Neural crest cell (in vitro differentiated cells): Measurements from ENCODE around the gene SLC2A9. TPM values are rescaled to one million over a fixed set of nuclear protein-coding genes. Genes with fewer than 3 reads are reported as not detected.

Source experiments
- DNase-seq: peaks from one replicate; pipeline ENCODE4 v3.0.0; 2021; ENCODE audit warnings: low read depth, mixed read lengths, low spot score
- H3K27ac Mint-ChIP-seq: one replicate; pipeline ENCODE4 v1.8.0; 2021; ENCODE audit warnings: mild to moderate bottlenecking, mixed read lengths; ENCODE audit not compliant: unreplicated experiment
- H3K27me3 Mint-ChIP-seq: 2 replicates; pipeline ENCODE4 v1.8.0; 2021; ENCODE audit warnings: low read depth, mild to moderate bottlenecking, mixed read lengths
- H3K36me3 Mint-ChIP-seq: 2 replicates; pipeline ENCODE4 v1.8.0; 2021; ENCODE audit warnings: low read depth, mild to moderate bottlenecking, mixed read lengths
- H3K4me1 Mint-ChIP-seq: 2 replicates; pipeline ENCODE4 v1.8.0; 2021; ENCODE audit warnings: mixed read lengths
- H3K4me3 Mint-ChIP-seq: one replicate; pipeline ENCODE4 v1.8.0; 2021; ENCODE audit warnings: mild to moderate bottlenecking, mixed read lengths
- H3K9me3 Mint-ChIP-seq: 2 replicates; pipeline ENCODE4 v1.8.0; 2021; ENCODE audit warnings: mixed read lengths
- total RNA-seq: library from RNA; stranded (reverse); gene quantifications from 2 replicates; pipeline ENCODE4 v1.2.1, GENCODE V29; 2021
- TF ChIP-seq, protein P1 (sequence below): fragments of 200-600 bp; sonication (generic); conservative IDR thresholded peaks from 2 replicates; pipeline ENCODE4 v1.5.0; 2021; ENCODE audit warnings: antibody characterized with exemption, mild to moderate bottlenecking

The SLC2A9 gene
- total RNA-seq, 1 donor from 2014 or later = 0.26 TPM

DNA sequence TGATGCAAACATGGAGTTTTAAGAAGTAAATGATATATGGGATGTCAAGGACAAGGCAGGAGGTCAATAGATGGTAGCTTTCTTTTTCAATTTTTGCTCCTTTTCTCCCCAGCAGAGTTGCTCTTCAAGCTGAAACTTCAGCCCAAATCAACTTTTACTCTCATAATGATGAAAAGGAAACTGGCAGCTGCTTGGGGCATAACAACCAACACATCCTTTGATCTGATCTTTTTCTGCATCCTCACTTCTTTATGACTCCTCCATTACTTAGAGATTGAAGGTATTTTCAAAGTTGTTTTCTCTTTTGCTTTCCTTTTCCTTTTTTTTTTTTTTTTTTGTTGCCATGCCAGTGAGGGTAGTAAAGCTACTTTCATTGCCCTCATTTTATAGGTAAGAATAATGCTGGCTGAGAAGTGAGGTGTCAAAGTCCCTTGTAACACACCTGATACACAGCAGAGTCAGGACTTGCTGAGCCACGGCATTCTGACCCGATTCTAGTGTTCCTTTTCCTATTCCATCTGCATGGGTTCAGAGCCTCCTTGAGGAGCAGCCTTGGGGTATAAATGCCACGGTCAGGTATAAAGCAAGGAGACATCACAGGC, 26.9 kb downstream of the SLC2A9 start:
- Mint-ChIP-seq H3K4me1 (peaks cover 3% of the 10 kb centered on the region), H3K9me3 (no peaks in the 10 kb centered on the region), H3K27ac (no peak overlapping the region), H3K27me3 (no peaks in the 10 kb centered on the region), H3K4me3 (no peak overlapping the region), H3K36me3 (no peaks in the 10 kb centered on the region)
- DNase-seq = no peak
- TF ChIP-seq, protein P1, sequence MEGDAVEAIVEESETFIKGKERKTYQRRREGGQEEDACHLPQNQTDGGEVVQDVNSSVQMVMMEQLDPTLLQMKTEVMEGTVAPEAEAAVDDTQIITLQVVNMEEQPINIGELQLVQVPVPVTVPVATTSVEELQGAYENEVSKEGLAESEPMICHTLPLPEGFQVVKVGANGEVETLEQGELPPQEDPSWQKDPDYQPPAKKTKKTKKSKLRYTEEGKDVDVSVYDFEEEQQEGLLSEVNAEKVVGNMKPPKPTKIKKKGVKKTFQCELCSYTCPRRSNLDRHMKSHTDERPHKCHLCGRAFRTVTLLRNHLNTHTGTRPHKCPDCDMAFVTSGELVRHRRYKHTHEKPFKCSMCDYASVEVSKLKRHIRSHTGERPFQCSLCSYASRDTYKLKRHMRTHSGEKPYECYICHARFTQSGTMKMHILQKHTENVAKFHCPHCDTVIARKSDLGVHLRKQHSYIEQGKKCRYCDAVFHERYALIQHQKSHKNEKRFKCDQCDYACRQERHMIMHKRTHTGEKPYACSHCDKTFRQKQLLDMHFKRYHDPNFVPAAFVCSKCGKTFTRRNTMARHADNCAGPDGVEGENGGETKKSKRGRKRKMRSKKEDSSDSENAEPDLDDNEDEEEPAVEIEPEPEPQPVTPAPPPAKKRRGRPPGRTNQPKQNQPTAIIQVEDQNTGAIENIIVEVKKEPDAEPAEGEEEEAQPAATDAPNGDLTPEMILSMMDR = no peak

DNA sequence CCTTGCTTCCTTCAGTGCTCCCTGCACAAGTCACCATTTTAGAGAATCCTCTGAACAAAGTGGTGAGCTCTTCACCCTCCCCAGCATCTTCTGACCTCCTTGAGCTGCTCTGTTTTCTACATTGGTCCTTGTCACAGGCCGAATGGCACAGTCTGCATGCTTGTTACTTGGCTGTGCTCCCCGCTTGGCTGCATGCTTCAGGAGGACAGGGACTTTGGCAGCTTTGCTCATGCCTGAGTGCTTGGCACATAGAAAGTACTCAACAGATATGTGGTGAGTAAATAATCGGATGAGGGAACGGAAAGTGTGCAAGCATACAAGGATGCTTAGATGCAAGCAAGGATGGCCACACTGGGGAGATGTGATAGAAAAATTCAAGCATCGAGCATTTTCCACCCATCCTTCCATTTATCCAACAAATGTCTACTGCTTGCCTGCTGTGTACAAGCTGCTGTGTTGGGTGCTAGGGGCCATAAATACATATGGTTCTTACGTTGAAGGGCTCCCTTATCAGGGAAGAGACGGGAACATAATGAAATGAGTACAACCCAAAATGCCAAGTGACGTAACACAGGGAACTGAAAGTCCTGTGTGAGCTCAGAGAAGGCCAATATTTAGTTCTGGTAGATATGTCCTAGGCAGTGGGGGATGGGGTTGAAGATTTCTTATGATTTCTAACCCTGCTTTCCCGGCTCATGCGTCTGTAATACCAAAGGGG, 31.2 kb downstream of the SLC2A9 start:
- H3K4me3 Mint-ChIP-seq = no peak overlapping the region
- DNase-seq = no peak
- no peak overlapping the region for H3K27ac Mint-ChIP-seq
- no peaks in the 10 kb centered on the region for H3K36me3 Mint-ChIP-seq
- H3K27me3 Mint-ChIP-seq = no peaks in the 10 kb centered on the region
- TF ChIP-seq, protein P1 = no peak
- H3K4me1 Mint-ChIP-seq = no peaks in the 10 kb centered on the region
- H3K9me3 Mint-ChIP-seq = no peaks in the 10 kb centered on the region

DNA sequence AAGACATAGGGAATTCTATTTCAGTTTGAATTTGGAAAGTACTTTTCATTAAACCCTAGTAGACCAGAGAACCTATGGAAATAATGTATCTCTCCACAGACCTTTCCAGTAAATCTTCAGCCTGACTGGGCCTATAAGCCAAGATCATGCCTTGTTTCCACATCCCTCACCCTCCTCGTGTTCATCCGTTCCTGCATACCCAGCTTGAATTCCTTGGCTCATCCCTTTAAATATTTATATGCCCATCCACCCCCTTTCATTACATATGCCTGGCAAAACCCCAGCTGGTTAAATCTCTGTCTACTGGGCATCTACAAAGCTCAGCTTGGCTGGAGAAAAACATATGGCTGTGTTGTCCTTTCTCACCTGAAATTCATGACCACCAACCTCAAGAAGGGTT, 32.4 kb downstream of the SLC2A9 start:
- TF ChIP-seq, protein P1 = no peak
- H3K27me3 Mint-ChIP-seq = no peaks in the 10 kb centered on the region
- no peak overlapping the region for H3K27ac Mint-ChIP-seq
- no peaks in the 10 kb centered on the region for H3K4me1 Mint-ChIP-seq
- H3K36me3 Mint-ChIP-seq = no peaks in the 10 kb centered on the region
- H3K9me3 Mint-ChIP-seq = no peaks in the 10 kb centered on the region
- no peak overlapping the region for H3K4me3 Mint-ChIP-seq
- DNase-seq = no peak

DNA sequence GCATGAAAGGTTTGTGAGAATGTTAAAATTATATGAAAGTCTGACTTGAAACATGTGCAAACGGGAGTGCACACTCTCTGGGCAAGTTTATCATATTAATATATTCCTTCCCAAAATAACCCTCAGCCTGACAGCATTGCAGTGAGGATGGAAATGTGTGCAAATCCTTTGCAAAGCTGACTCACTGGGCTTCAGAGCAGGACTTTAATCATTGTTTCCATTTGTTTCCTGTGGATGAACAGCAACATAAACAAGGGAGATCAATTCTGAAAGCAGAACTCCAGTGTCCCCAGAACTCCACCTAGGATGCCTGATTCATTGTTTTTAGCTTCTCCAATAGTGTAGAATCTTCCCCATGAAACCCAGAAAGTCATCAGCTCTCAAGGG, 32.9 kb downstream of the SLC2A9 start:
- no peak overlapping the region for H3K4me3 Mint-ChIP-seq
- no peaks in the 10 kb centered on the region for H3K27me3 Mint-ChIP-seq
- H3K4me1 Mint-ChIP-seq = no peaks in the 10 kb centered on the region
- no peaks in the 10 kb centered on the region for H3K36me3 Mint-ChIP-seq
- H3K9me3 Mint-ChIP-seq = no peaks in the 10 kb centered on the region
- H3K27ac Mint-ChIP-seq = no peak overlapping the region
- TF ChIP-seq, protein P1 = no peak
- no peak for DNase-seq

DNA sequence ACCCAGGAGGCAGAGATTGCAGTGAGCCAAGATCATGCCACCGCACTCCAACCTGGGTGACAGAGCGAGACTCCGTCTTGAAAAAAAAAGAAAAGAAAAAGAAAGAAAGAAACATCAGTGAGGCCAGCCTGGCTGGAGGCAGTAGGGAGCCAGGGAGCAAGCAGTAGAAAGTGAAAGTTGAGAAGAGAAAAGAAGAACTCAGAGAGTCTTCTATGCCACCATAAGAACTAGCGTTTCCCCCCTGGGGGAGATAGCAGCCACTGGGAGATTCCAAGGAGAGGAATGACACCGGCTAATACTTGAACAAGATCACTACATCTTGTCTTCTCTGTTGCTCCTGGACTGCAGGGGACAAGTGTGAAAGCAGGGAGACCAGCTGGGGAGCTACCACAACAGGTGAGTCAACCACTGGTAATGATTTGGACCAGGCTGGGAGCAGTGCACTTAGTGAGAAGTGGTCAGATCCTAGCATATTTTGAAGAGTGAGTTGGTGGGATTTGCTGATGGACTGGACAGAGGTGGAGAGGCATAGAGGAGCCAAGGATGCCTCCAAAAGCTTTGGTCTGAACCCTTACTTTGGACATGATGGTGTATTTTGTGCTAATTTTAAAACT, 33.4 kb downstream of the SLC2A9 start:
- Mint-ChIP-seq H3K9me3 (no peaks in the 10 kb centered on the region), H3K4me1 (no peaks in the 10 kb centered on the region), H3K4me3 (no peak overlapping the region), H3K27ac (no peak overlapping the region), H3K36me3 (no peaks in the 10 kb centered on the region), H3K27me3 (no peaks in the 10 kb centered on the region)
- DNase-seq = no peak
- TF ChIP-seq, protein P1 = no peak
